Pericardium fibroblast (primary cell): ENCODE results near the gene NEURL1. TPM values are rescaled to one million over a fixed set of nuclear protein-coding genes. Genes with fewer than 3 reads are reported as not detected.

Experiments used
- total RNA-seq: library from RNA; depleted of rRNA; stranded (reverse); fragments of >200 nt; gene quantifications from 2 replicates; pipeline ENCODE4 v1.2.3, GENCODE V29; 2015

Gene NEURL1, protein sequence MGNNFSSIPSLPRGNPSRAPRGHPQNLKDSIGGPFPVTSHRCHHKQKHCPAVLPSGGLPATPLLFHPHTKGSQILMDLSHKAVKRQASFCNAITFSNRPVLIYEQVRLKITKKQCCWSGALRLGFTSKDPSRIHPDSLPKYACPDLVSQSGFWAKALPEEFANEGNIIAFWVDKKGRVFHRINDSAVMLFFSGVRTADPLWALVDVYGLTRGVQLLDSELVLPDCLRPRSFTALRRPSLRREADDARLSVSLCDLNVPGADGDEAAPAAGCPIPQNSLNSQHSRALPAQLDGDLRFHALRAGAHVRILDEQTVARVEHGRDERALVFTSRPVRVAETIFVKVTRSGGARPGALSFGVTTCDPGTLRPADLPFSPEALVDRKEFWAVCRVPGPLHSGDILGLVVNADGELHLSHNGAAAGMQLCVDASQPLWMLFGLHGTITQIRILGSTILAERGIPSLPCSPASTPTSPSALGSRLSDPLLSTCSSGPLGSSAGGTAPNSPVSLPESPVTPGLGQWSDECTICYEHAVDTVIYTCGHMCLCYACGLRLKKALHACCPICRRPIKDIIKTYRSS
- total RNA-seq, result under 0.01 and 2.4 TPM in 2 replicates

DNA sequence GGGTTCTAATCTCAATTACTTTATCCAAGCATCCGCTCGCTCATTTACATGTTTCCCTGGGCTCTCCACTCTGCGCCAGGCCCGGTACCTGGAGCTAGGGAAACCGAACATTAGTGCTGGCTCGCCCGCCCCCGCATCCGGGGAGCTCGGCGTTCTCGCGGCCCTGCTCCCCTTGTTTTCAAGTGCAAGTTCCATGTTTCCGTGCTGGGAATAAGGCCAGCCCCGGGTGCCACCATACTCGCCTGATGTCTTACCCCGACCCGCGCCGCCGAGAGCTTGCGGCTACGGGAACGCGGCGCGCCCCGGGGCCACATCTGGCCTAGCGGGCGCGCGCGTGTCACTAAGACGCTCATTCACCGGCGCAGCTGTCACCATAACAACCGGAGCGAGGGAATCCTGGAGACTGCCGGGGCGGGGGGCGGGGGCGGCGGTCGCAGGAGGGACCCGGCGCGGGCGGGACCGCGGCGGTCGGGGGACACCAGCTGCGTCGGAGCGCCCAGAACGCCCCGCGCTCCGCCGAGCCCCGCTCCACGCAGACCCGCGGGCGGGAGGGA is at the start of gene NEURL1:
NEURL1 (plus strand) TSS at position 344 of the 554 bp plus-strand sequence. CDS start 683 bp downstream, outside the sequence.

GRCh38 chr10:103451831-103452505 is 41.5 kb upstream of the NEURL1 start, which contains the start of gene CALHM2:
Gene CALHM2 (minus strand): TSS chr10:103452370. CDS start chr10:103449941, 2,429 bp downstream.

DNA sequence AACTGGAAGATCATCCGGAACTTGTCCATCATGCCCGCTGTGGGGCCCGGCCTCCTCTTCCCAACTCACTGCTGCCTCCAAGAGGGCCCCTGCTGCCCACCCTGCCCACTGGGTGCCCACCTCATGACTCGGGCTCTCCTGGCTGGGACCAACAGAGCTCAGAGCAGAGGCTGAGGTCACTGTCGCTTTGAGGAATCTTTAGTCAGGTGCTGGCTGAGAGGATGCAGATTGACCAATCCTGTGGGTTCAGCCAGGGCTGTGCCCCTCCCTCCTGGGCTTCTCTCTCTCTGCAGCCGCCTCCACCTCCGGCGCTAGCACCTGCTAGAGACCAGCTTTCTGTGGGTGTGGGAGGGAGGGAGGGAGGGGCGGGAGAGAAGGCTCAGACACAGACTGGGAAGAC is 34.8 kb upstream of the NEURL1 start, which contains the start of gene CALHM1:
CALHM1 (minus strand) TSS at position 181 of the 400 bp plus-strand sequence; CDS start at position 32, 149 bp downstream.

DNA sequence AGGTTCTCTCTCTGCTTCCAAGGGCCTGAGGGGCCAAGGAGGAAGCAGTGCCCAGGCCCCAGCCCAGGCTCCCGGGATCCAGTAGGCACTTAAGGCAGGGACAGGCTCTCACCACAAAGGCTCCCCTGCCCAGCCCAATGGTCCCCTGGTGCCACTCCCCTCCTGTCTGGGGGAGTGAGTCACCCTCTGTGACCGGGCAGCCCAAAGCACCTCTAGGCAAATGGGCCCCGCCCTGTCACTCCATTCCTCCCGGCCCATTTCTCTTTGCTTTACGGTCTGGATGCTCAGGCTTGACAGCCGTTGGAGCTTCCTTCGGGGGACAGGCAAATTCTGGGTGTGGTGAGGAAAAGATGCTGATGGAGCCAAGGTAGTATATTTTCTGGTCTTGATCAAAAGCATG is 14.4 kb upstream of the NEURL1 start, which contains the start of gene CALHM3:
CALHM3 (minus strand) TSS at position 106 of the 400 bp plus-strand sequence. CDS start 208 bp downstream, outside the sequence.

Other genes starting within 250 kb of the NEURL1 start
- gene RPEL1, start 247.8 kb upstream of the NEURL1 start, total RNA-seq, result 0.09 and 0.12 TPM in 2 replicates
- gene INA, start 216.6 kb upstream of the NEURL1 start, total RNA-seq, result 0.09 and 0.12 TPM in 2 replicates
- gene PCGF6, start 142.6 kb upstream of the NEURL1 start, total RNA-seq, result 6.1 and 9.2 TPM in 2 replicates
- 2.3 and 4.9 TPM in 2 replicates for gene TAF5, start 125.7 kb upstream of the NEURL1 start, total RNA-seq
- gene ATP5MK, start 97.2 kb upstream of the NEURL1 start, total RNA-seq, result 255 and 293 TPM in 2 replicates
- gene PDCD11, start 97.1 kb upstream of the NEURL1 start, total RNA-seq, result 16.0 and 18.9 TPM in 2 replicates
- 84.4 and 88.9 TPM in 2 replicates for gene CALHM2, start 41.3 kb upstream of the NEURL1 start, total RNA-seq
- not detected in 2 replicates for gene CALHM1, start 34.8 kb upstream of the NEURL1 start, total RNA-seq
- 0.58 TPM in 1 of 2 replicates, not detected in the other for gene CALHM3, start 14.5 kb upstream of the NEURL1 start, total RNA-seq